Smooth muscle cell (in vitro differentiated cells): ENCODE results near the gene PLCB3. TPM values are rescaled to one million over a fixed set of nuclear protein-coding genes. Genes with fewer than 3 reads are reported as not detected.

Experiments
- DNase-seq: peaks from one replicate; lab custom pipeline; 2025; ENCODE audit not compliant: unreplicated experiment; lab: John Stamatoyannopoulos, UW
- H2AFZ ChIP-seq: fragments of 200-600 bp; sonication (generic); 2 replicates; pipeline ENCODE4 v1.6.0; 2016; ENCODE audit warnings: antibody characterized with exemption, low read depth, mild to moderate bottlenecking
- H3F3A ChIP-seq: fragments of 200-600 bp; sonication (generic); 2 replicates; pipeline ENCODE4 v1.6.0; 2017; ENCODE audit warnings: antibody characterized with exemption, low read depth
- H3K27ac ChIP-seq: fragments of 200-600 bp; sonication (generic); 2 replicates; pipeline ENCODE4 v1.5.1; 2016; ENCODE audit warnings: low read depth, mild to moderate bottlenecking
- H3K27me3 ChIP-seq: fragments of 200-600 bp; sonication (generic); 2 replicates; pipeline ENCODE4 v1.6.1; 2016; ENCODE audit warnings: low read depth, mild to moderate bottlenecking
- H3K36me3 ChIP-seq: fragments of 200-600 bp; sonication (generic); 2 replicates; pipeline ENCODE4 v1.5.1; 2016; ENCODE audit warnings: low read depth
- H3K4me1 ChIP-seq: fragments of 200-600 bp; sonication (generic); 2 replicates; pipeline ENCODE4 v1.5.1; 2016; ENCODE audit warnings: low read depth
- H3K4me2 ChIP-seq: fragments of 200-600 bp; sonication (generic); 2 replicates; pipeline ENCODE4 v1.6.0; 2016; ENCODE audit warnings: mild to moderate bottlenecking
- H3K4me3 ChIP-seq: fragments of 200-600 bp; sonication (generic); 2 replicates; pipeline ENCODE4 v1.5.1; 2016; ENCODE audit warnings: mild to moderate bottlenecking
- H3K79me2 ChIP-seq: fragments of 200-600 bp; sonication (generic); 2 replicates; pipeline ENCODE4 v1.6.0; 2016; ENCODE audit warnings: low read depth, mild to moderate bottlenecking
- H3K9ac ChIP-seq: fragments of 200-600 bp; sonication (generic); 2 replicates; pipeline ENCODE4 v1.6.0; 2016; ENCODE audit warnings: low read depth
- H3K9me3 ChIP-seq: fragments of 200-600 bp; sonication (generic); replicated peaks from 2 replicates; pipeline ENCODE4 v1.5.1; 2016; ENCODE audit warnings: low read depth
- H4K20me1 ChIP-seq: fragments of 200-600 bp; sonication (generic); 2 replicates; pipeline ENCODE4 v1.6.0; 2016; ENCODE audit warnings: low read depth
- CTCF ChIP-seq: fragments of 200-600 bp; sonication (generic); IDR thresholded peaks from 2 replicates; pipeline ENCODE4 v1.5.1; 2017; ENCODE audit warnings: borderline replicate concordance, mild to moderate bottlenecking, antibody characterized with exemption; ENCODE audit not compliant: insufficient read depth, poor library complexity, severe bottlenecking
- WGBS: methylation state at CpG from one replicate; pipeline ENCODE4 v1.1.7; 2016; ENCODE audit warnings: low lambda C conversion rate; 5-methylcytosine and 5-hydroxymethylcytosine counted together
- polyA plus RNA-seq: library from polyadenylated mRNA; unstranded; fragments of >200 nt; fragmentation: Nextera tagmentation; extraction: Ambion mirVana; gene quantifications from 2 replicates; pipeline ENCODE4 v1.2.1, GENCODE V29; 2016
- total RNA-seq: library from RNA; depleted of rRNA; stranded (reverse); fragments of >200 nt; gene quantifications from 2 replicates; pipeline ENCODE4 v1.2.3, GENCODE V29; 2014

The PLCB3 gene
- total RNA-seq (15.0 and 17.1 TPM in 2 replicates), polyA plus RNA-seq (14.8 and 15.6 TPM in 2 replicates)

- DNase-seq = peak; percentile 37
- H3K9ac ChIP-seq = peak within 1 kb of the TSS; percentile 75
- H3K27me3 ChIP-seq = no peaks in the 10 kb centered on the region
- peak within 1 kb of the TSS; percentile 100 for H3K4me2 ChIP-seq
- H3K27ac ChIP-seq = no peak within 1 kb of the TSS
- peak within 1 kb of the TSS; percentile 86 for H2AFZ ChIP-seq
- peak within 1 kb of the TSS; percentile 92 for H3K4me3 ChIP-seq
- H3K36me3 ChIP-seq = no peaks in the 10 kb centered on the region
- no peaks in the 10 kb centered on the region for H3K9me3 ChIP-seq
- no peaks in the 10 kb centered on the region for H3F3A ChIP-seq
- H4K20me1 ChIP-seq = peaks cover 25% of the 10 kb centered on the region
- peak; percentile 71 for TF ChIP-seq CTCF
- H3K79me2 ChIP-seq = peaks cover 10% of the 10 kb centered on the region
- peaks cover 19% of the 10 kb centered on the region for H3K4me1 ChIP-seq
- WGBS = 1% methylated on average over 17 of the region's 75 CpGs
Observed at GRCh38 chr11:64251016-64251752, at the start of gene PLCB3. Gene PLCB3 (plus strand): TSS chr11:64251530. CDS start chr11:64251650, 120 bp downstream.

- Histone ChIP-seq H3K36me3 (peaks cover 25% of the 10 kb centered on the region), H4K20me1 (peaks cover 17% of the 10 kb centered on the region), H3K79me2 (no peaks in the 10 kb centered on the region)
Observed at GRCh38 chr11:64201543-64201942, 49.8 kb upstream of the PLCB3 start.

GRCh38 chr11:64202992-64203391 lies 48.3 kb upstream of the PLCB3 start:
- no peak overlapping the region for H2AFZ ChIP-seq
- H3K36me3 ChIP-seq = peaks cover 13% of the 10 kb centered on the region
- H3K4me3 ChIP-seq = no peak overlapping the region
- H3K4me1 ChIP-seq = no peaks in the 10 kb centered on the region
- no peak overlapping the region for H3K4me2 ChIP-seq
- H3K27ac ChIP-seq = no peak overlapping the region
- WGBS = 98% methylated on average over 9 of the region's 9 CpGs
- H3K9ac ChIP-seq = no peak overlapping the region
- H3K79me2 ChIP-seq = no peaks in the 10 kb centered on the region
- no peaks in the 10 kb centered on the region for H3F3A ChIP-seq
- TF ChIP-seq CTCF = no peak
- H3K27me3 ChIP-seq = no peaks in the 10 kb centered on the region
- peaks cover 5% of the 10 kb centered on the region for H4K20me1 ChIP-seq
- no peaks in the 10 kb centered on the region for H3K9me3 ChIP-seq
- no peak for DNase-seq

More at GRCh38 chr11:64201543-64201942, 49.8 kb upstream of the PLCB3 start:
- Histone ChIP-seq H3K27ac (no peak overlapping the region), H3K4me1 (no peaks in the 10 kb centered on the region), H3K9me3 (no peaks in the 10 kb centered on the region), H3F3A (no peaks in the 10 kb centered on the region), H3K27me3 (no peaks in the 10 kb centered on the region), H3K9ac (no peak overlapping the region), H2AFZ (no peak overlapping the region), H3K4me3 (no peak overlapping the region), H3K4me2 (no peak overlapping the region)
- TF ChIP-seq CTCF = no peak
- DNase-seq = no peak
- 95% methylated on average over 3 of the region's 3 CpGs for WGBS
